NCI-H1436 (cell line): ENCODE results near the gene BOD1.
"Not testable (repeated sequence)": the region's sequence is repeated elsewhere in the genome, so short reads cannot be mapped to it uniquely, and the experiment has no call there.

Experiments
- DNase-seq: peaks from one replicate; lab custom pipeline; 2025; lab: John Stamatoyannopoulos, UW

The BOD1 gene

DNA sequence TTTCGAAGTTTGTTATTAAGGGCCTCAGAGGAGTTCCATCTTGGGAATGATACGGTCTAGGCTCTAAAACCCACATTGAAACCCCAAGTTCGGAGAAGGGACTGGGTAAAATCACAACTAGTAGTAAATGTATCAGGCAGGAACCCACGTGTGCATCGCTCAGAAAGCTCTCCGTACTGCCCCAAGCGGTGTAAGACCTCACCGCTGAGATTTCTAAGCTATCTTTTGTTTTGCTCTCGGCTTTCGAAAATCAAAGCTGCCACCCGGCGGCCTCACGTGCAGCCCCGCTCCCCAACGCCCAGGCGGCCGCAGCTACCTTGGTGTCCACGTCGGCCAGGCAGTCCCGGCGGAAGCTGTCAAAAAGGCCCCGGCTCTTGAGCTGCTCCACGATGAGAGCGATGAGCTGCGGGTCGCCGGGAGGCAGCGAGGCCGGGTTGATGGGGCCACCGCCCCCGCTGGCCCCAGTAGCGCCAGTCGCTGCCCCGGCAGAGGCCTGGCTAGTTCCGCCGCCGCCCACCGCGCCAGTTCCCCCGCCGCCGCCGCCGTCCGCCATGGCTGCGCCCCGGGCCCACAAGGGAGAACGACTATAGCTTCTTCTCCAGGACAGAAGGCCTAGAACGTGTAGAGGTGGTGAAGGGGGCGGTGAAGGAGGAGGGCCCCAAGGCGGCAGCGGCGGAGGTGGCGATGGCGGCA, 420 bp downstream of the BOD1 start:
- DNase-seq, result peak; percentile 11

DNA sequence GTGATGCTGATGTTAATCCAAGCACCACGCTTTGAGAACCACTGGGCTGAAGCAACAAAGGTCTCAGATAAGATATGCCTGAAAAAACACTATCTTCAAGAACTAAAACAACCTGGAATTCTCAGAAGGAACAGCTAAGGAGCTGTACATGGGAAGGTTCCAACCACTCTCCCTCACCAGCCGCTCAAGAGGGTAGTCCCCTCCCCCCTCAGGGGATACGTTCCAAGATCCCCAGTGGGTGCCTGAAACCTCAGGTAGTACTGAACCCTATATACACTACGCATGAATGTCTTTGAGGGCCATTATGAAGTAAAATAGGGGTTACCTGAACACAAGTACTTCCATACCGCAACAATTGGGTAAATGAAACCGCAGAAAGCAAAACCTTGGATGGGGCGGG, 1.9 kb downstream of the BOD1 start:
- DNase-seq, result no peak

DNA sequence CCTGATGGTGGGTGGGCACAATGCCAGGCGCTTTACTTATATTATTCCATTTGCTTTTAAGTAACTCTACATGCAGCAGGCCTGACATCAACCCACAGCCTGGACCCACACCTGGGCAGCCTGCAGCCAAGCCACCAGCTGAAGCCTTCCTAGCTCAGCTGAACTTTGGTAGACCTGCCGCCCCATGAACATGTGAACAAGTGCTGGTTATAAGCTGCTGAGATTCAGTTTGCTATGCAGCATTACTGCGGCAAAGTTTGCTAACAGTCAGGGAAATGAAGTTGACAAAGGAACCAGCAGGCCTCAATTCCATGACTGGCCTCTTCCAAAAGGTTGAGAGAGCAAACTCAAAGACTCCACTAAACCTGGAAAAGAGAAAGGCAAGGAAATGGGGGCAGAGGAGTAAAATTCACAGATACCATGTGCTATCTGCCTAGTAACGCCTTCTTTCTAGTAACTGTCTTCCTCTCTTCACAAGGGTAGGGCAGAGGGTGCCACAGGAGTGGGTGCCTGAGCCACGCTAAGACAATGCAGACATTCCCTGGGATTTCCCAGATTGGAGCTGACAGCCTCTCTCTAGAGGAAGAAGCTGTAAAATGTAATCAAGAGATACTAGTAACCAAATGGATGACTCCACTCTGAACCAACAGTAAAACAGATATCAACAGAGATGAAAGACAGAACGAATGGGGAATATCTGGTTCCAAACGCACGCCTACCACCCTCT, 2.9 kb downstream of the BOD1 start:
- no peak for DNase-seq

DNA sequence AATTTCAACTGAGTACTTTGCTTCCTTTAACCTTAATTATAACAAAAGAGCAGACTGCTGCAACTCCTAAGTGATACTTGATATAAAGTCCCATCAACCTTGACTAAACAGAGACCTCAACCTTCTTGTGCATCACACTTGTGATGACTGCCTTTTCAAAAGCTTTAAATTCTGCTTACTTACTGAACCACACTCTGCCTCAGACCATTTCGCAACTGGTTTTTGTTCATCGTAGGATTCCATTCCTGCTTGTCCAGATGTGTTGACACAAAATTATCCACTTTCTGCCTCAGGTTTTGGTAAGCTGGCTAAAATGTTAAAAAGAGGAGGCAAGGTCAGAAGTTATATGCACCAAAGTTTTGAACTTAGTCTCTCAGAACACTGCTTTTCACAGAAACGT, 3.5 kb downstream of the BOD1 start:
- DNase-seq, result no peak

DNA sequence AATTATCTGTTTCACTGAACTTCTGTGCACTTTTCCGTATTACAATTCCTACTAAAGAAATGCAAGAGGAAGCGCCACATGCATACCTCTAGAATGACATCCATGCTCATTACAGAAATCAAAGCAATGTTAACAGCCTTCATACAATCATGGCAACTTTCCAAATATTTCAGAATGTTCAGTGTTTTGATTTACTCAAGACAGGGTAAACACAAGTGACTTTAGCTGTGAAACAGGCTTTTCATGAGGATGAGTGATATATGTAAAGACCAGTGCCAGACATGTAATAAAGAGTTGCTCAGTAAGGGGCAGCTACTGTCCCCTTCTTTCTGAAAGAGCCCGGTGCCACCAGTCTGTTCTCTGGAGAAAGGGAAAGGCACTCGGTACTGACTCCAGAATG, 4.7 kb downstream of the BOD1 start:
- DNase-seq, result no peak

DNA sequence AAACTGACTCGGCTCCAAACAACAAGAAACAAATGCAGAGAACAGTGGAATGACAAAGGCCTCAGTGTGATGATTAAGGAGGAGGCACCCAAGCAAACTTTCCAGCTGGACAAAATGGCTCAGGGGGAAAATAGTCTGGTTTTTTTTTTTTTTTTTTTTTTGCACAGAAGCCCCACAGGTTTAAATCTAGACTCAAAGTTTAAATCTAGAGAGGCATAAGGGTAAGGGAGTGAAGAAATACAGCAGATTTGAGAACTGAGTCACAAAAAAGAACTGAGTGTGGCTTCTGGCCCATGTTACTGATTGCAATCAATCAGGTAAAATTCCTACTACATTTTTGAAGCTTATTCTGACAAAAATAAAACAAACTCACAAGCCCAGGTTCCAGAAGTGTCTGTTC, 12.3 kb downstream of the BOD1 start:
- no peak for DNase-seq

DNA sequence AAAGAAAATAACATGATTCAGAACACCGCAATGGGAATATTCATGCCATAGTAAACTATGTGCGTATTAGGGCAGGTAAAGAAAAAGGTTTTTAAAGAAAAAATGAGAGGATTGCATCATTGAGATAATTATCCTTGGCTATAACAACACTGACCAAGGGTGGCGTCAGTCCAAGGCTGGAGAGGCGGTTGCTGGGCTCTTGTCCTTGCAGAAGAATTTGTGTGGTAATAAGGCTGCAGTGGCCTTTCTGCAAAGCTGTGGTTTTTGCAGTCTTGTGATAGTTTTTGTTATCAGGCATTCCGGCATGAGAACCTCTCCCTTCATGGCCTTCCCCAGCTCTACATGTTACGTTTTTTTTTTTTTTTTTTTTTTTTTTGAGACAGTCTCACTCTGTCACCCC, 14.0 kb downstream of the BOD1 start:
- no peak for DNase-seq

DNA sequence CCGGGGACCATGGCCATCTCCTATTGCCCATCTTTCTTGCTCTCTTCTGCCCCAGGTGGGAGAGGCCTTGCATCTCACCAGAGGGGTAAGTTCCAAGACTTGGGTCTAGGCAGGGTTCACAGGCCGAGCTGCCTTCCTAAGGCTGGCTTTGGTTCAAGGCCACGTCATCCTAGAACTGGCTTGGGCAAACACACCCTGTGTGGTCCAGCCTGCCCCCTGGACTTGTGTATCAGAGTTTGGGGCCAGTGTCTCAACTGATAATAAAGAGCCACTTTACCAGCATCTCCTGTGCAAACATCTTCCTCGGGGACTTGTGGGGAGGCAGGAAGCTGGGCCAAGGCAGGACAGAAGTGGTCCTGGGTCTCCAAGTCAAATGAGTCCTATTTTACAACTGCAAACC, 17.8 kb downstream of the BOD1 start:
- no peak for DNase-seq

DNA sequence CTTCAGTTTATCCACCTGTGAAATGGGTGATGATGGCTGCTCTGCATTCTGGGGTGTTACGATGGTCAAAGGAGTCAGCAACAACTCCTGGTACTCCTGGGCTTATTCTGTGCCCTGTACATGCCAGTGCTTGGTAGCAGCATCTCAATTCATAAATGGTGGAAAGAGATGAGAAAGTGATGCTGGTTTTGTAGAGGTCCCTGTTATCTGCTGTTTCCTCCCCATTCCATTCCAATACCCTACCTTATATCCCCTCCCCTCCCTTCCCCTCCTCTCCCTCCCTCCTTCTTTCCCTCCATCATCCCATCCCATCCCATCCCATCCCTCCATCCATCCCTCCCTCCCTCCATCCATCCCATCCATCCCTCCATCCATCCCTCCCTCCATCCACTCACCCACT, 19.1 kb downstream of the BOD1 start:
- no peak for DNase-seq

DNA sequence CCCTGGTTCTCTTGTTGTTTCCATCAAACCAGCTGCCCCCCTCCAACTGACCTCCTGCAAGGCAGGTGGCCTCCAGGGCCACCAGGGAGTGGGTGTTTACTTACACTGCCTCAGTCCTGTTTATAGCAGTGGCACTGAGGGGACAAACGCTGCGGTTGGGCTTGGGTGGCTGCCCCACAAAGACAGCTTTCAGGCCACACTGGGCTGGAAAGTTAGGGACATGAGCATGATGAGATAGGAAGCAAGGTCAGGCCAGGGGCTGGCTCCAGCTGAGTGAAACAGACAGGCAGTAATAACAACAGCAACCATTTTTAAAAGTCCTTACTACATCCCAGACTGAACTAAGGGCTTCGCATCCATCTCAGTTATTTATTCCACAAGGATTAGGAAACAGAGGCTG, 20.6 kb downstream of the BOD1 start:
- DNase-seq, result no peak

DNA sequence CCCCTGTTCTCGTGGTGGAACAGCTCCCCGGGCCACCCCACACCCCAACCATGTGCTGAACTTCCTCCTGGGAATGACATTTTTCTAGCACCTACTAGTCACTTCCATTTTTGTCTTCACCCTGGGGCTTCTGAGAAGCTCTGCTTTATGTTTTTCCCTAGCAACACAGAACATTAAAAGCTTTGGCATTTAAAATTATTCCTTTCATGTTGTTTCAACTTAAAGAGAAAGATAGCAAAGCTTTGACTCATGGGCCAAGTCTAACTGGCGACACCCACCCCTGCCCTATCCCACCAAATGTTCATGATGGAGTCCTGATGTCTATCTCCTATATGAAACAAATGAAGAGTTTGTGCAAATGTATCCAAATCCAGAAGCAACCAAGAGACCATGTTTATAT, 22.4 kb downstream of the BOD1 start:
- DNase-seq, result no peak

DNA sequence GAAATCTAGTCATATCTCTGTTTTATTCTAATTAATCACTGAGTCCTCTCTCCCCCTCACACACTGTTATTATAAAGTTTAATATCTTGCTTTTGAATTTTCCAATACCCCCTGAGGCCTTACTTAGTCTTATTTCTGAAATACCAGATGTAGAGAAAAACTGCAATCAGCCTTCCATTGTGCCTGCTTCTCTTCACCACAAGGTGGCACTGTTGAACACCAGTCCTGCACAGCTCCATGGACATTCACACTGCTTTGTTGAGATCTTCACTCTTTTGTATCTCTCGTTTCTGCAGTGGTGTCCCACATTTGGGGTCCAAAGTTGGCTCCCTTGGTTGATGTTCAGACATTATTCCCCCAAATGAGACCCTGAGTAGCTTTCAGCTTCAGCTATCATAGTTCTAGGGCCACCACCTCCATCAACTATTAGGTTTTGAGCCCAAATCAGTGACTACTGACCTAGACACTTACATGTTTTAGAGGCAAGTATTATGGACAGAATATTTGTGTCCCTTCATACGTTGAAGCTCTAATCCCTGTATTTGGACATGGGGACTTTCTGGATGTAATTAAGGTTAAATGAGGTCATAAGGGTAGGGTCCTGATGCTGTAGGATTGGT, 24.3 kb downstream of the BOD1 start:
- no peak for DNase-seq

DNA sequence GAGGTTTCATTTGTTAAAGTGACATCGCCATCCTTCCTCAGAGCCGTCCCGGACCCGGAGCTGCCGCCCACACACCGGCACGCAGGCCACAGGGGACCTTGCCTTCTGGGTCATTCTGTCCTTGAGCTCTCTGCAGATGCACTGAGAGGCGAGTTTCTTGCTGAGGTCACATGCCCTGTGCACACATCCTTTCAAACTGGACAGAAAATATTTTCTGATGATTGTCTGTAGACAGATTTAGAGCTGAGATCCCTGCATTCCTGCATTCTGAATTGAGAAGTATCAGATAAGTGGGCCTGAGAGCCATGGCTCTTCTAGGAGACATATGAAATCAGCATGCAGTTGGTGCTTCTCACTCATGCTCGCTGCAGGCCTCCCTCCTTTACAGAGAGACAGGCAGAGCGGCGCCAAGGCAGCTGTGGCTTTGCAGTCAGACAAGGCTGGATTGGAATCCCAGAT, 25.4 kb downstream of the BOD1 start:
- no peak for DNase-seq

DNA sequence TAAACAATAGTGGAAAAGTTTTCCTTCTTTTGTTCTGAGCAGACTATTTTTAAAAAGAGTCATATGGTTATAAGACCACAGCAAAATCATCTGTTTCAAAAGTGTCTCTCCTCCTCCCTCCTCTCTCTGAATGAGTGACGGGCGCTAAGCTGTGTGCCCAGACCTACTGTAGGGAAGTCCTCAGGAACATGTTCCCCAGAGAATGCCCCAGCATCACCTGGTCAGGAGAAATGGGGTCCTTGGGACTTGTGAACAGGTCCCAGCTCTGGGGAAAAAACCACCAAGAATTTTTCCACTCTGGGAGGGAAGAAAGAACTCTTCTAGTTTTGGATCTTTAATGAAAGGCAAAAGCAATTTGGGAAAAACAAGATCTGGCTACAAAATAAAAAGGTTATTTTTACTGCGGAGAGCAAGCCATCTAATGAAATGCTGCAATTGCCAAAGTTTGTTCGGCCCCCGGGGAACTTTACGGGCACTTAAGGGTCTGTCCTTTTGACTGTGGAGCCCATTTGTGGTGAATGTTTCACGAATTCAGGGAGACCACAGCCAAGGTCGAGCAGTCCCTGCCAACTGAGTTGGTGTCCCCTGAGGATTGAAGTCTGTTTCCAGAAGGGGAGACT, 25.9 kb downstream of the BOD1 start:
- DNase-seq, result no peak

DNA sequence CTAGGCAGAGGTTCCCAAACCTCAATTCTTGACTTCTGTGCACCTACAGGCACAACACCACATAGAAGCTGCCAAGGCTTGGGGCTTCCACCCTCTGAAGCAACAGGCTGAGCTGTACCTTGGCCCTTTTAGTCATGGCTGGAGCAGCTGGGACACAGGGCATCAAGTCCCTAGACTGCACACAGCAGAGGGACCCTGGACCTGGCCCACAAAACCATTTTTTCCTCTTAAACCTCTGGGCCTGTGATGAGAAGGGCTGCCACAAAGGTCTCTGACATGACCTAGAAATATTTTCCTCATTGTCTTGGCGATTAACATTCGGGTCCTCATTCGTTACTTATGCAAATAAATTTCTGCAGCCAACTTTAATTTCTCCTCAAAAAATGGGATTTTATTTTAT, 30.3 kb downstream of the BOD1 start:
- not testable (repeated sequence) for DNase-seq

DNA sequence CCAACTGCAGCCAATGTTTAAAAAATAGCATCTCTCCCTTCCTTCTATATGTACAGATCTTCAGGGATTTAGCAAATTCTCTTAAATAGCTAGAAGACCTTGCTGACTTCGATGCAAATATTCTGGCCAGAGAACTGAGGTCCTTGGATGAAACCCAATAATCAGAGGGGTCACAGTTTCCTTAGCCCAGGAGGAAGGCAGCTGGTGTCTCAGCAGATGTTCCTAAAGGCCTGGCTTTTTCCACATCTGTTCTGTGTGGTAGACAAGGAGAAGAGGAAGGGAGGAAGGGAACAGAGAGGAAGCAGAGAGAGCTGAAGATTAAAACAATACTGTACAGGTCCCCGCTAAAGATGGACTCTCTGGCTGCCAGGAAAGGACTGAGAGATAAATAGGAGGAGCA, 33.1 kb downstream of the BOD1 start:
- DNase-seq, result no peak

DNA sequence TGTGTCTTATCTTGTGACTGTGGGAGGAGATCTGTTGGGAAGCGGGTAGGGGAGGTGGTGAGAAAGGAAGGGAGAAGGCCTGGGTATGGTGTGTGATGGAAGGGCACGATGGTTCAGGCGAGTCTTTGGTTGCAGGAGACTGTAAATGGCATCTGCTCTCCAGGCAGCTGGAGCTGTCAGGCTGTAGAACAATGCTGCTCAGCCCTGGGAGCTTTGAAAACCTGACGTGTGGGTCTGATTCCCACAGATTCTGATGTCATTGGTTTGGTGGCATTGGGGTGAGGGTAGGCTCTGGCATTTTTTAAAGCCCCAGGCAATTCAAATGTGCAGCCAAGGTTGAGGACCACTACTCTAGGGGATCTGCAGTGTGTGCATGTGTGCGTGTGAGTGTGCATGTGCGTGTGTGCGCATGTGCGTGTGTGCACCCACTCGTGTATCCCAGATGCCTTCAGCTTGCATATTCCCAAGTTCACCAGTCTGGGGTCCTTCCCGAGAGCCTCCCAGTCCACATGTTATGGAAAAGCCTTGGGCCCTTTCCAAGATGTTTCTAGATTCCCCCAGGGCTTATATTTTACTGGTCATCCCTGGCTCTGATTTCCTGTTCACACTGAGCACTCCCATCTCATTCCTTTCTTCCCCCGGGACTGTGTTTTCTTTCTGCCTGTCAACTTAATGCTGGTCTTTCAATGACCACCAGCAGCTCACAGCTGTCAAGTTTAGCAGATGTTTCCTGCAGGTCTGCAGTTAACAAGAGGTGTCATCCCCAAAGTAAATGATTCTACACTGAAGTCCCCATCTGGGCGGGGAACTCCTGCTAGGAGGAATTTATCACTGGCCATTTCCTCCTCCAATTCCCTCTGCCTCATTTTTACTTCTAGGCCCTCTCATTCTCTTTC, 34.0 kb downstream of the BOD1 start:
- DNase-seq, result no peak

DNA sequence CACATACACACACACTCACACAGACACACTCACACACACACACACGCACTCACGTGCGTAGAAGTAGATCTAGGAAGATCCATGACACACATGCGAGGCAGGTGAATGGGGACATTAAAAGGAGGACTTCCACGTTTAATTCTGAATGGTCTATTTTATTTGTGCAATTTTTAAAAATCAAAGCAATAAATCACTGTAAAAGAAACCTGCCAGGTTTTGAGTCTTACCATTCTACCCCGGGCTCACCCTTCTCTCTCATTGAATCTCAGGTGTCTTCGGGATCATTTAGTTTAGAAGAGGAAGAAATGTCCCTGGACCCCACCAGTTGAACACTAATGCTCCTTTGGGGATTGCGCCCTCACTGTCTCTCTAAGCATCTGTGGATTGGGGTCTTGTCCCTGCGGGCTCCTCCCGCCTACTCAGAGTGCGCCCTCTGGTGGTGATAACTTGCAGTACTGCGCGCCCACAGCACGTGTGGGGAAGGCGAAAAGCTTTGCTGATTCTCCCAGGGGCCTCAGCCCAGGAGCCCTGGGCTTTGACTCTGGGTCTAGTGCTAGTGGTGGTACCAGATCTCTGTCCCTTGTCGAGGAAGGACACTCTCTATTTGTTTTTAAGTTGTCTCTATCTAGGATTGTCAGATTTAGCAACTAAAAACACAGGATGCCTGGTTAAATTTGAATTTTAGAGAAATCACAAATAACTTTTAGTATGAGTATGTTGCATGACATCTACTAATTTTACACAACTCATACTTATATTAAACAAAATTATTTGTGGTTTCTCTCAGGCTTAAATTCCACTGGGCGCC, 34.8 kb downstream of the BOD1 start:
- no peak for DNase-seq

DNA sequence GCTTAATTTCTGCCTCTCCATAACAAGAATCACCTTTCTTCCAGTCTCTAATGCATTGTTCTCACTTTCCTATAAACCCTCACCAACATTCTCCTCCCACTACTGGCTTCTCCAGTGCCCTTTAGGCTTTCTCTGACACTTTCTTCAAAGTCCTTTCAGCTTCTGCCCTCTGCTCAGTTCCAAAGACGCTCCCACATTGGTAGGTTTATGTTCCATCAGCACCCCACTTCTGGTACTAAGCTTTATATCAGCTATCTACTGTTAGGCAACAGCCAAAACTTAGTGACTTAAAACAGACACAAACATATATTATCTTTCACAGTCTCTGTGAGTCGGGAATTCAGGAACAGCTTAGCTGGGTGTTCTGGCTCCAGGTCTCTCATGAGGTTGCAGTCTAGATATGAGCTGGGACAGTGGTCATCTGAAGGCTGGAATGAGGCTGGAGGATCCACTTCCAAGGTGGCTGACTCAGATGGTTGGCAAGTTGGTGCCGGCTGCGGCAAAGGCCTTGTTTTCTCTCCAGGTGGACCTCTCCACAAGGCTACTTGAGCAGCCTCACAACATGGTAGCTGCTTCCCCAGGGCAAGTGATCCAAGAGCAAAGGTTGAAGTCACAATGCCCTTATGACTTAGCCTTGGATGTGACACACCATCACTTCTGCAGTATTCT, 37.4 kb downstream of the BOD1 start:
- no peak for DNase-seq

DNA sequence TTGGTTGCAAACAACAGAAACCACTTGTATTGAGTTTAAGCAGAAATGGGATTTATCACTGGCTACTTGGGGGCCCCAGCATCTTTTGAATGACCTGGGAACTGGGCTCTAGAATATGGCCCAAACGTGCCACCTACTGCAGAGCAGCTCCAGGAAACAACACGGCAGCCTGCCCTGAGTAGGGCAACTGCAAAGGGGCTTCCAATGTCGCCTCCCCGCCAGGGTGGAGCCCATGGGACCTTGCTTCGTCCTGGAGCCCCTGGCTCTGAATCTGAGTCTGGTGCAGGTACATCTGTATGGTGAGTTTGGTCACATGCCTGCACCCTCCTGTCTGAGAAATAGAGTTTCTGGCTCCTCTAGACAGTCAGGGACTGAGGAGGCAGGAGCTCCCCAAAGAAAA, 38.6 kb downstream of the BOD1 start:
- no peak for DNase-seq

DNA sequence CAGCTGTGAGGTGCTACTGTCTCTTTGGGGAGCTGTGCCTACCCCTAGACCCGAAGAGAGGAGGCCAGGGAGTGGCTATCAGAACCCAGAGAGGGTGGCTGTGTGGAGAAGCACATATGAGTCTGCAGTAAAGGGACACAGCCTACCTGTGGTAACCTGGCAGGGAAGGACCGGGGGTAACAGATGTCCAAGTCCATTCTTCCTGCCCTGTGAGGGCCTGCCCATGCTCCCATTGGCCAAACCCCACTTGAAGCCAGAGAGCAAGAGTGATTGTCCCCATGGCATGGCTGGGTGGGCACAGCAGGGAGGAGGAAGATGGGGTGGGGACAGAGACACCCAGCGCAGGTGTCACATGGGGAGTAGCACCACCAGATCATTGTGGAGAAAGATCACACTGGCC, 39.3 kb downstream of the BOD1 start:
- no peak for DNase-seq
